ENCODE data around the gene KCNT2. TPM values are rescaled to one million over a fixed set of nuclear protein-coding genes. Genes with fewer than 3 reads are reported as not detected.

The KCNT2 gene
- total RNA-seq, result 16.3 TPM

GRCh38 chr1:196608390-196609369, at the start of gene KCNT2:
TSS of gene KCNT2 (minus strand) at chr1:196608440. CDS start at chr1:196608309, 131 bp downstream.

GRCh38 chr1:196651637-196652215, 43.5 kb upstream of the KCNT2 start, which contains the start of gene CFH:
TSS of gene CFH (plus strand) at chr1:196652043. CDS start at chr1:196652118, 75 bp downstream.

Small RNAs within 50 kb of the gene (small RNA-seq; reads per million reads assigned to genes)
- gene MIR4735 (ENCODE audit: low replicate concordance), result not detected

Other genes starting within 250 kb of the KCNT2 start
- 52.7 TPM for gene CFH, start 43.6 kb upstream of the KCNT2 start, total RNA-seq
- gene CFHR3, start 166.4 kb upstream of the KCNT2 start, total RNA-seq, result 0.23 TPM
- gene CFHR1, start 211.3 kb upstream of the KCNT2 start, total RNA-seq, result not detected